H1 (cell line): Measurements from ENCODE around the gene ZFP91. TPM values are rescaled to one million over a fixed set of nuclear protein-coding genes. Genes with fewer than 3 reads are reported as not detected.

ENCODE experiments used
- CTCF ChIA-PET: fragments of 300-600 bp; sonication (Branson Sonifier 250); formaldehyde crosslinking; loops from one replicate; lab custom pipeline; 2021; ENCODE audit not compliant: partially characterized antibody; lab: Charles Lee
- POLR2A ChIA-PET: fragments of 300-600 bp; sonication (Branson Sonifier 250); formaldehyde crosslinking; loops from one replicate; lab custom pipeline; 2021; ENCODE audit warnings: inconsistent platforms; ENCODE audit not compliant: partially characterized antibody; lab: Charles Lee
- DNase-seq, 2 experiments: peaks; one replicate each; pipeline versions ENCODE4 v3.0.0 to v3.0.0-alpha.2; 2010 to 2022; ENCODE audit warnings: low spot score in 2 of 2, low read depth in 1 of 2, mixed read lengths in 1 of 2
- FAIRE-seq: peaks from 2 replicates; lab custom pipeline; 2011; peaks lifted over from hg19 to GRCh38; lab: Jason Lieb, UNC
- H2AFZ ChIP-seq: 2 replicates; pipeline ENCODE4 v1.8.1; 2012; ENCODE audit warnings: low read length, inconsistent platforms
- H2AK5ac ChIP-seq: 2 replicates; pipeline ENCODE4 v1.6.1; 2013; ENCODE audit warnings: low read depth, low read length
- H2BK120ac ChIP-seq: replicated peaks from 2 replicates; pipeline ENCODE3; 2013; ENCODE audit warnings: low read depth, low read length, inconsistent platforms
- H2BK12ac ChIP-seq: 2 replicates; pipeline ENCODE4 v1.6.1; 2013; ENCODE audit warnings: low read depth, low read length
- H2BK15ac ChIP-seq: 2 replicates; pipeline ENCODE4 v1.6.1; 2013; ENCODE audit warnings: low read length
- H2BK20ac ChIP-seq: 2 replicates; pipeline ENCODE4 v1.6.1; 2013; ENCODE audit warnings: low read length
- H2BK5ac ChIP-seq: 2 replicates; pipeline ENCODE4 v1.6.1; 2013; ENCODE audit warnings: low read depth, low read length
- H3K14ac ChIP-seq: 2 replicates; pipeline ENCODE4 v1.6.1; 2013; ENCODE audit warnings: inconsistent platforms; ENCODE audit not compliant: insufficient read length
- H3K18ac ChIP-seq: 2 replicates; pipeline ENCODE4 v1.6.1; 2013; ENCODE audit warnings: low read length; ENCODE audit errors: extremely low read depth
- H3K23ac ChIP-seq: 2 replicates; pipeline ENCODE4 v1.6.1; 2013; ENCODE audit warnings: inconsistent platforms; ENCODE audit not compliant: insufficient read length
- H3K23me2 ChIP-seq: 2 replicates; pipeline ENCODE4 v1.6.1; 2013; ENCODE audit warnings: low read depth, low read length
- H3K27ac ChIP-seq: 2 replicates; pipeline ENCODE4 v1.6.1; 2011; ENCODE audit warnings: low read depth, low read length, inconsistent platforms
- H3K27me3 ChIP-seq, 4 experiments: replicated peaks in 1 of 4; 1 replicate in 1 of 4; 2 replicates in 3 of 4; pipeline versions ENCODE4 v1.6.1 to v1.8.1; 2011 to 2013; ENCODE audit warnings: low read length in 3 of 4, mild to moderate bottlenecking in 3 of 4, inconsistent platforms in 2 of 4, mixed read lengths in 2 of 4, moderate library complexity in 1 of 4; ENCODE audit not compliant: control insufficient read depth in 3 of 4, insufficient read depth in 3 of 4; ENCODE audit errors: extremely low read depth in 1 of 4
- H3K36me3 ChIP-seq, 4 experiments: 2 replicates each; pipeline versions ENCODE4 v1.6.1 to v1.8.1; 2011 to 2013; ENCODE audit warnings: mild to moderate bottlenecking in 4 of 4, low read length in 3 of 4, moderate library complexity in 2 of 4, control low read depth in 1 of 4, inconsistent platforms in 1 of 4; ENCODE audit not compliant: insufficient read depth in 4 of 4, control insufficient read depth in 2 of 4
- H3K4ac ChIP-seq: replicated peaks from 2 replicates; pipeline ENCODE3; 2013; ENCODE audit warnings: low read length, low read depth, mixed read lengths, inconsistent platforms; ENCODE audit not compliant: insufficient read length
- H3K4me1 ChIP-seq, 4 experiments: replicated peaks in 1 of 4; 1 replicate in 1 of 4; 2 replicates in 3 of 4; pipeline versions ENCODE4 v1.6.1 to v1.8.1; 2011 to 2013; ENCODE audit warnings: low read length in 3 of 4, inconsistent platforms in 2 of 4, mixed read lengths in 1 of 4; ENCODE audit not compliant: insufficient read depth in 4 of 4, control insufficient read depth in 3 of 4
- H3K4me2 ChIP-seq, 2 experiments: 2 replicates each; pipeline versions ENCODE4 v1.6.1 to v1.8.1; 2011 to 2013; ENCODE audit warnings: low read depth in 2 of 2, low read length in 2 of 2, control low read depth in 1 of 2, inconsistent platforms in 1 of 2, mild to moderate bottlenecking in 1 of 2; ENCODE audit not compliant: insufficient read depth in 1 of 2
- H3K4me3 ChIP-seq, 4 experiments: fragments of 200-600, 300-600 bp in 1 of 4; sonication (generic), shearing (Covaris generic), sonication (Bioruptor Twin) in 1 of 4; 2 replicates each; pipeline versions ENCODE4 v1.5.1 to v1.8.1; 2011 to 2016; ENCODE audit warnings: low read length in 4 of 4, low read depth in 3 of 4, control low read depth in 2 of 4, inconsistent platforms in 2 of 4, mild to moderate bottlenecking in 2 of 4, mixed read lengths in 1 of 4, moderate library complexity in 1 of 4; ENCODE audit not compliant: insufficient read depth in 2 of 4; ENCODE audit errors: extremely low read depth in 1 of 4
- H3K56ac ChIP-seq: replicated peaks from 2 replicates; pipeline ENCODE3; 2013; ENCODE audit warnings: low read depth, mild to moderate bottlenecking, mixed read lengths, low read length, inconsistent platforms; ENCODE audit not compliant: insufficient read length
- H3K79me1 ChIP-seq: 2 replicates; pipeline ENCODE4 v1.6.1; 2013; ENCODE audit warnings: low read depth, low read length, control low read depth
- H3K79me2 ChIP-seq, 2 experiments: 2 replicates each; pipeline versions ENCODE4 v1.6.1 to v1.8.1; 2012 to 2013; ENCODE audit warnings: low read length in 2 of 2, mild to moderate bottlenecking in 2 of 2, inconsistent platforms in 1 of 2; ENCODE audit not compliant: insufficient read depth in 2 of 2, control insufficient read depth in 1 of 2
- H3K9ac ChIP-seq, 4 experiments: replicated peaks in 1 of 4; 1 replicate in 1 of 4; 2 replicates in 3 of 4; pipeline versions ENCODE4 v1.6.1 to v1.8.1; 2011 to 2013; ENCODE audit warnings: low read depth in 3 of 4, low read length in 3 of 4, control low read depth in 2 of 4, mild to moderate bottlenecking in 2 of 4, moderate library complexity in 2 of 4, inconsistent platforms in 1 of 4; ENCODE audit errors: extremely low read depth in 1 of 4
- H3K9me3 ChIP-seq, 2 experiments: 2 replicates each; pipeline versions ENCODE4 v1.6.1 to v1.8.1; 2012 to 2013; ENCODE audit warnings: mild to moderate bottlenecking in 2 of 2, moderate library complexity in 2 of 2, control low read depth in 1 of 2, inconsistent platforms in 1 of 2, low read depth in 1 of 2, low read length in 1 of 2, mixed read lengths in 1 of 2; ENCODE audit not compliant: insufficient read depth in 2 of 2
- H4K20me1 ChIP-seq, 2 experiments: replicated peaks in 1 of 2; 2 replicates each; pipeline versions ENCODE3 to v1.8.1; 2011 to 2013; ENCODE audit warnings: inconsistent platforms in 2 of 2, low read length in 2 of 2, mild to moderate bottlenecking in 1 of 2; ENCODE audit not compliant: insufficient read depth in 2 of 2, control insufficient read depth in 1 of 2
- H4K5ac ChIP-seq: 2 replicates; pipeline ENCODE4 v1.6.1; 2013; ENCODE audit warnings: low read length, low read depth, mixed read lengths, inconsistent platforms; ENCODE audit not compliant: insufficient read length
- H4K8ac ChIP-seq: 2 replicates; pipeline ENCODE4 v1.8.0; 2013; ENCODE audit warnings: mild to moderate bottlenecking, moderate library complexity, low read length, inconsistent platforms; ENCODE audit not compliant: insufficient read depth; ENCODE audit errors: extremely low read depth
- H4K91ac ChIP-seq: replicated peaks from 2 replicates; pipeline ENCODE3; 2013; ENCODE audit warnings: low read length, mixed read lengths, inconsistent platforms; ENCODE audit not compliant: insufficient read length
- ASH2L ChIP-seq: fragments of 200-600, 300-600 bp; sonication (generic); IDR thresholded peaks from one replicate; pipeline ENCODE4 v1.7.1; 2017; ENCODE audit warnings: low read length
- CHD1 ChIP-seq: IDR thresholded peaks from 2 replicates; pipeline ENCODE4 v1.6.1; 2012; ENCODE audit warnings: low read depth, low read length, improper control_type of control experiment
- EGR1 ChIP-seq: IDR thresholded peaks from 2 replicates; pipeline ENCODE4 v1.6.1; 2011; ENCODE audit warnings: low read depth, low read length, borderline replicate concordance
- EP300 ChIP-seq, 2 experiments: IDR thresholded peaks; 1 replicate in 1 of 2; 2 replicates in 1 of 2; pipeline ENCODE4 v1.6.1; 2011 to 2012; ENCODE audit warnings: low read depth in 2 of 2, low read length in 2 of 2, mild to moderate bottlenecking in 2 of 2, borderline replicate concordance in 1 of 2, inconsistent platforms in 1 of 2, moderate library complexity in 1 of 2
- EZH2 ChIP-seq: fragments of 200-600 bp; sonication (generic); IDR thresholded peaks from 2 replicates; pipeline ENCODE4 v1.7.1; 2012; ENCODE audit warnings: low read depth, mild to moderate bottlenecking, moderate library complexity, low read length, inconsistent platforms; ENCODE audit not compliant: severe bottlenecking
- MAX ChIP-seq: IDR thresholded peaks from 2 replicates; pipeline ENCODE4 v1.6.1; 2012; ENCODE audit warnings: inconsistent platforms
- PHF8 ChIP-seq: fragments of 200-600 bp; sonication (generic); conservative IDR thresholded peaks from 2 replicates; pipeline ENCODE4 v1.7.1; 2012; ENCODE audit warnings: low read depth, mild to moderate bottlenecking, inconsistent platforms, low read length, moderate library complexity
- RXRA ChIP-seq: IDR thresholded peaks from 2 replicates; pipeline ENCODE4 v1.6.1; 2011; ENCODE audit warnings: low read depth, mild to moderate bottlenecking, low read length, moderate library complexity; ENCODE audit not compliant: insufficient read depth
- SIN3A ChIP-seq, 2 experiments: IDR thresholded peaks in 1 of 2; conservative IDR thresholded peaks in 1 of 2; 2 replicates each; pipeline ENCODE4 v1.6.1; 2011 to 2012; ENCODE audit warnings: low read length in 2 of 2, improper control_type of control experiment in 1 of 2, low read depth in 1 of 2, mild to moderate bottlenecking in 1 of 2
- SP1 ChIP-seq: IDR thresholded peaks from 2 replicates; pipeline ENCODE4 v1.6.1; 2011; ENCODE audit warnings: low read depth, low read length
- SP2 ChIP-seq: IDR thresholded peaks from 2 replicates; pipeline ENCODE4 v1.6.1; 2012; ENCODE audit warnings: mild to moderate bottlenecking, low read length, inconsistent platforms
- TAF7 ChIP-seq: optimal IDR thresholded peaks from 2 replicates; pipeline ENCODE3; 2011; ENCODE audit warnings: low read depth, mild to moderate bottlenecking, inconsistent platforms, low read length, moderate library complexity, borderline replicate concordance
- WGBS, 2 experiments: shearing (Covaris generic) in 1 of 2; methylation state at CpG; one replicate each; pipeline versions ENCODE4 v1.1.6 to v1.1.7; 2013 to 2015; ENCODE audit warnings: low lambda C conversion rate in 2 of 2, mixed read lengths in 2 of 2, inconsistent platforms in 1 of 2, low coverage in 1 of 2, missing lambda C conversion rate in 1 of 2; ENCODE audit not compliant: insufficient replicate concordance in 2 of 2, insufficient coverage in 1 of 2, insufficient read length in 1 of 2; ENCODE audit errors: extremely low coverage in 1 of 2, missing lambda C conversion rate in 1 of 2; 5-methylcytosine and 5-hydroxymethylcytosine counted together
- polyA plus RNA-seq, 7 experiments: library from polyadenylated mRNA; depleted of rRNA in 3 of 7; stranded (reverse) in 5 of 7; unstranded in 2 of 7; fragments of >200 nt in 5 of 7; fragments of 200-250 nt in 2 of 7; gene quantifications; 1 replicate in 5 of 7; 2 replicates in 1 of 7; 4 replicates in 1 of 7; pipeline versions ENCODE4 v1.2.1 to v1.2.3, GENCODE V29; 2011 to 2013; ENCODE audit warnings: missing spikeins in 2 of 7, mixed read lengths in 2 of 7
- total RNA-seq: library from RNA; stranded (reverse); fragmentation: NEBNext Ultra II Directional; extraction: Animal tissue kit (Norgen Biotek cat#: 25700); gene quantifications from 2 replicates; pipeline ENCODE4 v1.2.1, GENCODE V29; 2021

The ZFP91 gene
- total and polyA plus RNA-seq, 2 of the 8 experiments (the other 6 are each of a cell fraction or from before 2014, with no cell fraction given): 10.7 to 29.0 TPM

- no peaks in the 10 kb centered on the region for H3K9me3 ChIP-seq
- H2BK12ac ChIP-seq: no peak overlapping the region
- ChIA-PET CTCF (interaction anchor here (0.7 to 0.8 kb wide), 2 partner anchors 25 to 39 kb away, joined by 3 read pairs; no protein-coding TSS in a partner anchor), POLR2A (interaction anchor here (1.1 kb wide), 2 partner anchors 15 to 39 kb away, joined by 3 read pairs; no protein-coding TSS in a partner anchor)
- no peaks in the 10 kb centered on the region for H3K79me1 ChIP-seq
- H3K14ac ChIP-seq: no peak overlapping the region
- H3K4me2 ChIP-seq: no peak overlapping the region
- H3K36me3 ChIP-seq: peaks cover 0 to 13% (median 0%) of the 10 kb centered on the region in 4 experiments; a peak in 3 of 8 replicates
- 86% methylated on average over 5 of the region's 5 CpGs; no CpG with 5 or more reads in 1 of the 2 experiments for WGBS, 2 experiments
- no peak overlapping the region for H2AFZ ChIP-seq
- no peak overlapping the region for H4K5ac ChIP-seq
- H4K20me1 ChIP-seq: peaks cover 4 to 7% of the 10 kb centered on the region in 2 experiments
- H2BK20ac ChIP-seq: no peak overlapping the region
- no peak overlapping the region for H2AK5ac ChIP-seq
- no peak overlapping the region for H3K27ac ChIP-seq
- H3K79me2 ChIP-seq: peaks cover 0 to 95% of the 10 kb centered on the region in 2 experiments; a peak in 2 of 4 replicates
- H3K27me3 ChIP-seq: no peaks in the 10 kb centered on the region
- H3K23ac ChIP-seq: no peak overlapping the region
- no peak overlapping the region for H3K18ac ChIP-seq
- no peak overlapping the region for H3K9ac ChIP-seq
- no peaks in the 10 kb centered on the region for H3K23me2 ChIP-seq
- no peak overlapping the region for H2BK5ac ChIP-seq
- FAIRE-seq: no peak
- H2BK120ac ChIP-seq: no peak overlapping the region
- H2BK15ac ChIP-seq: no peak overlapping the region
- no peak overlapping the region for H3K4me3 ChIP-seq
- no peak overlapping the region for H3K56ac ChIP-seq
- H4K91ac ChIP-seq: no peak overlapping the region
- DNase-seq: no peak
- no peaks in the 10 kb centered on the region; a peak in 1 of 7 replicates for H3K4me1 ChIP-seq
- H4K8ac ChIP-seq: no peak overlapping the region
- H3K4ac ChIP-seq: no peak overlapping the region
- TF ChIP-seq RXRA (no peak), CHD1 (no peak), ASH2L (no peak), EGR1 (no peak), EZH2 (no peak), PHF8 (no peak), SP1 (no peak), SP2 (no peak), SIN3A (conservative IDR thresholded peaks at IDR 0.05 in 1 of 2, IDR thresholded peaks at IDR 0.05 in 1 of 2; ENCODE audit: low read depth in 1 of 2, low read length in 2 of 2) (no peak), EP300 (IDR thresholded peaks at IDR 0.05; ENCODE audit: borderline replicate concordance in 1 of 2, low read depth in 2 of 2, low read length in 2 of 2) (no peak), MAX (no peak), TAF7 (no peak)
Measured at GRCh38 chr11:58592760-58593472, 14.1 kb downstream of the ZFP91 start.
